Effector CD4-positive, alpha-beta T cell (primary cell): ENCODE measurements around the gene NUDT22.

Experiments used
- DNase-seq: peaks from one replicate; pipeline ENCODE4 v3.0.0-alpha.2; 2020

Gene NUDT22

GRCh38 chr11:64206457-64207255, 19.4 kb upstream of the NUDT22 start, which contains the start of gene FERMT3:
Gene FERMT3 (plus strand): TSS chr11:64206721. CDS start chr11:64207365, 644 bp downstream.
- DNase-seq, result peak; percentile 53

- peak; percentile 64 for DNase-seq
Measured at GRCh38 chr11:64207256-64208085, 18.6 kb upstream of the NUDT22 start.

- no peak for DNase-seq
Measured at GRCh38 chr11:64208086-64208795, 17.8 kb upstream of the NUDT22 start.

GRCh38 chr11:64208796-64209562, 17.1 kb upstream of the NUDT22 start:
- DNase-seq, result no peak

- no peak for DNase-seq
Measured at GRCh38 chr11:64209563-64209843, 16.6 kb upstream of the NUDT22 start.

GRCh38 chr11:64210301-64211020, 15.6 kb upstream of the NUDT22 start:
- DNase-seq, result no peak

- DNase-seq, result no peak
Measured at GRCh38 chr11:64211181-64211872, 14.7 kb upstream of the NUDT22 start.

- no peak for DNase-seq
Measured at GRCh38 chr11:64216879-64217278, 9.2 kb upstream of the NUDT22 start.

GRCh38 chr11:64218628-64219353, 7.3 kb upstream of the NUDT22 start:
- DNase-seq, result no peak

- DNase-seq, result no peak
Measured at GRCh38 chr11:64219354-64219684, 6.8 kb upstream of the NUDT22 start.

- no peak for DNase-seq
Measured at GRCh38 chr11:64219755-64220154, 6.3 kb upstream of the NUDT22 start.

- DNase-seq, result no peak
Measured at GRCh38 chr11:64220271-64220670, 5.8 kb upstream of the NUDT22 start.

GRCh38 chr11:64220798-64221197, 5.3 kb upstream of the NUDT22 start:
- no peak for DNase-seq

- no peak for DNase-seq
Measured at GRCh38 chr11:64222651-64223000, 3.4 kb upstream of the NUDT22 start.

GRCh38 chr11:64223001-64223651, 2.9 kb upstream of the NUDT22 start:
- DNase-seq, result no peak

- no peak for DNase-seq
Measured at GRCh38 chr11:64224151-64224890, 1.8 kb upstream of the NUDT22 start.

- DNase-seq, result no peak
Measured at GRCh38 chr11:64224891-64225607, 1.0 kb upstream of the NUDT22 start.

- peak; percentile 52 for DNase-seq
Measured at GRCh38 chr11:64226507-64227051, 505 bp downstream of the NUDT22 start.
